Amniotic stem cell (primary cell): Measurements from ENCODE around the gene DYNLT3.

ENCODE experiments used
- DNase-seq: peaks from one replicate; lab custom pipeline; 2025; lab: John Stamatoyannopoulos, UW

DYNLT3 gene

DNA sequence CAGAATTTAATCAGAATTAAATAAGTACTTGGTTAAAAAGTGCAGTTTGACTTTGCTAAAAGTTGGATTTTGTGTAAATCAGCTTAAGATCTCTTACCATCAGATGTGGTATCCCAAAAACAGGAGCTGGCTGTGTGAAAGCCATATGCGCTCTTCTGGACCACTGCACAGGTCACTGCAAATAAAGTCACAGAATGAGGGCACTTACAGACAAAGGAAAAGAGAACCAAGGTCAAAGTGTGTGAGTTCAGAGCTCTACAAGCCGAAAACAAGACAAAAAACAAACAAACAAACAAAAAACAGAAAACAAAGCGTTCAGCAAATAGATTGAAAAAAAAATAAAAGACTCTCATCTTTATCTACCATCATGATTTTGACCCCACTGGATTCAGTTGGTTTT is 6.4 kb downstream of the DYNLT3 start:
- no peak for DNase-seq

- no peak for DNase-seq
These were observed 12.4 kb downstream of the DYNLT3 start for GRCh38 chrX:37834937-37835336.

DNA sequence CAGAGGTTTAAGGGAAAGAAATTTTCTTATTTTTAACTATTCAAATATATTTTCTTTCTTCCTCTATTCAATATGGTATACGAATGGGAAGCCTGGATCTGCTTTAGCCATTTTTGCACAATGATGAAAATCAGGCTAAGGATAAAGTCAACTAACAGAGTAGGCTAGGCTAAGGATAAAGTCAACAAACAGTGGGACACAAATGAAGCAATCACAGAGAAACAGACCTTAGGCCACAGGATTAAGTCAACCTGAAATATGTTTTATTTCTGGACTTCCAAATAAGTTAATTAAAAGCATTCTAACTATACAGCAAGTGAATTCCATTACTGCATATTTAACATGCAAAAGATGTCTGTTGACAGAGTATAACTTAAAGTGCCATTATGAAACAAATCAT is 17.0 kb downstream of the DYNLT3 start:
- DNase-seq: no peak

GRCh38 chrX:37829721-37830120 is 17.6 kb downstream of the DYNLT3 start:
- DNase-seq: no peak

- DNase-seq: no peak
These were observed 22.0 kb downstream of the DYNLT3 start for GRCh38 chrX:37825215-37825842.

DNA sequence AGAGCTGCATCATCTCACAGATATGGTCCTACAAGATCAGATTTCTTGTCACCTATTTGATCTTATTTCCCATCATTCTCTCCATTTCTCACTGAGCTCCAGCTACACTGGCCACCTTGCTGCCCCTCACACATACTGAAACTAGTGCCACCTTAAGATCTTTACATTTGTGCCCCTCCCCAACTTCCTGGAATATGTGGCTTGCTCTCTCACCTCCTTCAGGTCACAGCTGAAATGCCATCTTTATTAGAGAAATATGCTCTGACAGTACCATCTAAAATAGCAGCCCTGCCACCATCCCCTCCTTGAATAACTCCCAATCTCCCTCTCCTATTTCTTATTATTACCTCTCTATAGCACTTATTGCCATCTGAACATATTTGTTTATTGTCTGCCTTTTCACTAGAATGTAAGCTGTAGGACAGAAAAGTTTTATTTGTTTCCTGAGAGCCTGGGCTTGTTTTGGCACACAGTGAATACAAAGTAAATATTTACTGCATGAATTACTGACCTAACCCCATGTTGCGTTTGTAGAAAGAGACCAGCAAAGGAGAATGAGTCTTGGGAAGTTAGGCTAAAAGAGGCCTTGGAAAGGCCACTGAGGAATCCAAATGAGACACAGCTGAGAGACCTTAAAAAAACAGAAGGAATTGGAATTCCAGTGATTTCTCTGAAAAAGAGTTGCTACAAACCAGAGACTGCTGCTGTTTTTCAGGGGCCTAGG is 22.7 kb downstream of the DYNLT3 start:
- DNase-seq: no peak

GRCh38 chrX:37820646-37821045 is 26.7 kb downstream of the DYNLT3 start:
- DNase-seq: no peak

GRCh38 chrX:37818031-37818430 is 29.3 kb downstream of the DYNLT3 start:
- no peak for DNase-seq

- no peak for DNase-seq
These were observed 29.8 kb downstream of the DYNLT3 start for GRCh38 chrX:37817579-37817978.

GRCh38 chrX:37817176-37817575 is 30.2 kb downstream of the DYNLT3 start:
- no peak for DNase-seq

DNA sequence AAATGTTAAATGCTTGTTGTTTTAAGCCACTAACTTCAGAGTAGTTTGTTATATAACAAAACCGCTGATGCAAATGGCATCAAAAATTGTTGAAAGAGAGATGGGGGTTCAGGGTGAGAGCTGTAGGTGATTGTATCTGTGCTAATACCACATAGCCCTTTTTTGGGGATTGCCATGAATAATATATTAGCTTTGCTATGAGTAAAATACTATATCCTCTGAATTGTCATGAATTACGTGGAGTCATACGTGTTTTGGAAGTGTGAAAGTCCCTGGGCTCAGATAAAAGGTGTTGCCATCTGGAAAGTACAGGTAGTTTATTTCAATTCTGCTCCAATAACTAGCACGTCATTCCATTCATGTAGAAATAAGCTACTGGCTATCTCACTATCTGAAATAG is 30.6 kb downstream of the DYNLT3 start:
- DNase-seq: no peak

GRCh38 chrX:37815366-37815765 is 32.0 kb downstream of the DYNLT3 start:
- DNase-seq: no peak

GRCh38 chrX:37813570-37813969 is 33.8 kb downstream of the DYNLT3 start:
- DNase-seq: no peak

DNA sequence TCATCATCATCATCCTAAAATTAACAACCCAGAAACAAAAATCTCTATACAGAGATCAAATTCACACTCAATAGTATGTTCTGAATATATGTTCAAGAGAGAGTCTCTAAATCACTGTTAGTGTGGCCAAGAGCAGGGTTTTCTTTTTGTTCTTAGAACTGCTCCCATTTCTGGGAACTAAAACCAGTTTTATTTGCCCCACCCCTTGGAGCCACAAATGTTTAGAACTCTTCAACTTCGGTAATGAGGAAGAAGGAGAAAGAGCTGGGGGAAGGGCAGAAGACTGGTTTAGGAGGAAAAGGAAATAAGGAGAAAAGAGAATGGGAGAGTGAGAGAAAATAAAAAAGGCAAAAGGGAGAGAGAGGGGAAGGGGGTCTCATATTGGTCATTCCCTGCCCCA is 35.3 kb downstream of the DYNLT3 start:
- no peak for DNase-seq

DNA sequence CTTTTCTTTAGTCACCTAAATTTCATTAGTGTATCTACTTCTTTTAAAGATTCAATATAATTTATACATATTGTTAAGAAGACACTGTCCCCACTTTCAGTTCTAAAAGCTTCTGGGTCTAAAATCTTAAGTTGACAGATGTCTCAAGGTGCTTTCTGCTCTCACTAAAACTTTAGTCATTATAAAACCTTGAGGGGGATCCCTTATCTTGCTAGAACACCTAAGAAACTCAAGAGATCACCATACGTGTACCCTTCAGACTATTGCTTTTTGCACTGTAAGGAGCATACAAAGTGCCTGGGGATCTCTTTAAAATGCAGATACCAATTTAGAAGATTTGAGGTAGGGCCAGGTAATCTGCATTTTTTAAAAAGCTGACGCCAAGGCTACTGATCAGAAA is 37.4 kb downstream of the DYNLT3 start:
- no peak for DNase-seq

- no peak for DNase-seq
These were observed 44.3 kb downstream of the DYNLT3 start for GRCh38 chrX:37803057-37803456.

DNA sequence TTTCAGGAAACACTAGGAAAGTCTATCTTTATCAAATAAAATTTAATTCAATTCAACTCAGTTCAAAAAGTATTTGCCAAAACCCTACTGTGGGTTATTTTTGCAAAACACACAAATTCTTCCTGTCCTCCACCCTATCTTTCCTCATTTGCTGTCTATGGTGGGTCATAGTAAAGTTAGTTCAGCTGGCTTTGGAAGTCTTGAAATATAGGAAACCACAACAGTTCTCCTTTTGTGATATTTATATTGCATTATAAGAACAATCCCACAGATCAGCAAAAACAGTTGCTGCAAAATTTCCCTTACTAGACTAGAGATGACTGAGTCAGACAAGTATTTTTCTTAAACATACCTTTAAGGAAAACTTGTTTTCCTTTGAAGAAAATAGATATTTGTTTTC is 45.3 kb downstream of the DYNLT3 start:
- DNase-seq: no peak

DNA sequence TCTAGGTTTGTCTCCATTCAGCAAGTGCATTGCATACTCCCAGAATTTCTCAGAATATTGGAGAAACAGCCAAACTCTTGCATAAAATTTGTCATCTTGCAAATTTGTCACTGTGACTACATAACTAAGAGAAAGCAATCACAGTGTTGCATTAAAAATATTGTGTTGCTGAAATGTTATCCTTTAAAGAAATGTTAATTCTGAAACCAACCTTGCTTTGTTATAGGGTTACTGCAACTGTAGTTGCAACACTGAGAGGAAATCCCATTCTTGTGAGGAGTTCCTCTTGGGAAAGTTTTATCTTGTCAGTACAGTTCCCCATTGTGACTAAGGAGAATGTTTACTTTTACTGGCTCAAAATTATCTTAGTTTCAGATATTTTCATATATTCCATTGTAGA is 46.7 kb downstream of the DYNLT3 start:
- no peak for DNase-seq

GRCh38 chrX:37799936-37800335 is 47.4 kb downstream of the DYNLT3 start:
- no peak for DNase-seq

- DNase-seq: no peak
These were observed 50.6 kb downstream of the DYNLT3 start for GRCh38 chrX:37796805-37797204.

- DNase-seq: no peak
These were observed 51.1 kb downstream of the DYNLT3 start for GRCh38 chrX:37796310-37796709.
